NCI-H82 treated with DMSO at 0.1 percent for 48 hours (cell line): ENCODE data around the gene SYTL4.

Experiments
- DNase-seq: peaks from one replicate; lab custom pipeline; 2025; ENCODE audit not compliant: unreplicated experiment; lab: John Stamatoyannopoulos, UW

The SYTL4 gene

DNA sequence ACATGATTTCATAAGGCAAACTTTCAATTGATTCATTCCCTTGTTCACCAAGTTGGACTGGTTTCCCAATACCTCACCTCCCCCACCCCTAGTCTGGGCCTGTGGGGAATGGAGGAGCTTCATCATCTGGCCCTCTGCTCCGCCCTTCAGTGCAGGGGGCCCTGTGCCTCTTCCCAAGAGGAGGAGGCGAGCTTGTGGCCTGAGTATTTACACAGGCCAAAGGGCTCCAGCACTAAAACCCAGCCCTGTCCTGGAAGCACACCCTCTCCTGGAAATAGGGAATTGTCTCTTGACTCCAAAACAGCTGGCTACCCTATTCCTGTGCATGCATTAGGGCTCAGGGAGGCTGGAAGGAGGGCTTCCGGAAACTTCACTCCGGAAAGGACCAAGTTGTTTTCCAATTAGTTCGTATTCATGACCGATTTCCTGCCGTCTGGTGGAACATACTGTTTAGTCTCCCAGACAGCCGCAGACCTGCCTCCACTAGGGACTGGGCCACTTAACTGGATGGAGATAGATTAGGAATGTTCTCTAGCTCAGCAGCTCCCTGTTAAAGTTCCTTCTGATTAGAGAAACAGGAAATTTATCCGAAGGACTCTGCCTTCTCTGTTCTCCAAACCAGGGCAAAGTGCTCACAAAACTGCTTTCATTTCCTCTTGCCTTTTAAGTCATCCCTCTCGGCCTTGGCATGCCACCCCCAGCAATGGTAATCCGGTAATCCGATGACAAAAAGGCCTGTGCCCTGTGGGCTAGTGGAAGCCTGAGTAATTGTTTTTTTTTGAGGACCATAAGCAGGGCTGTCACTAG, 82.2 kb downstream of the SYTL4 start:
- DNase-seq, result peak; percentile 34

DNA sequence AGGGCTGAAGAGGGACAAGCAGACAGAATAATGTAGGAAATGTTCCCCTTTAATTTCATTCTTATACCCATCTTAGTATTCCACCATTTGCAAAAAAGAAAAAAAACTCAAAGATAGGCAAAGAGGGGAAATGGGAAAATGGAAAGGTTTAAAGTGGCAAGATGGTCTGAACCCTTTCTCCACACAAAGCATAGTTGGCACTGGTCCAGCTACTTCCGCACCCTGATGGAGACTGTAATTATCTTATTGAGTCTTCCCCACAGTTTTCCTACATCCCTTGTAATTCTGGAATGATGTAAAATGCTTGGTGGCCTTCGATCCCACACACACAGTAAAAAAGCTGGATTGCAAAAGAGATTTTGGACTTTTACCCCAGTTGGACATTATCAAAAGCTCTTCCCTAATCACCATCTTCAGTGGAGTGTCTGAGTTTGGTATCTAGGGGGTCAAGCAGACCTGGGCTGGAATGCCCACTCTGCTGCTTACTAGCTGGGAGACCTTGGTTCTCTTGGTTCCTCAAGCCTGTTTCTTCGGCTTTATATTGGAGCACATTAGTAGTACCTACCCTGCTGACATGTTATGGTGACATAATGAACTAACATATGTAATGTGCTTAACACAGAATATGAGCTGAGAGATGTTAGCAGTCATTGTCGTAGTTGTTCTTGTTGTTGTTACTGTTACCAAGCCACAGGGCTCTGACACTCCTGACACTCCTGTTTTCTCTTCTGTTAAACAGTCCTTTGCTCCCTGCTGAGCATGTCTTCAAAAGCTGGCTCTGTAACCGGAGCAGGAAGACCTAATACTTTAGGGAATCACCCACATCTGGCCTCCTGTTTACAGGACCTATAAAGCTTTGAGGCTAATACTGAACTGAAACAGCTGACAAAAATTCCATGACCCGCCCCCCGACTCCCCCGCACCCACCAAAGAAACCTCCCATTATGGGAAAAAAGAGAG, 83.2 kb downstream of the SYTL4 start:
- peak; percentile 27 for DNase-seq

- no peak for DNase-seq
These were observed 84.2 kb downstream of the SYTL4 start for GRCh38 chrX:100647739-100648138.

- DNase-seq, result no peak
These were observed 84.8 kb downstream of the SYTL4 start for GRCh38 chrX:100647095-100647494.

DNA sequence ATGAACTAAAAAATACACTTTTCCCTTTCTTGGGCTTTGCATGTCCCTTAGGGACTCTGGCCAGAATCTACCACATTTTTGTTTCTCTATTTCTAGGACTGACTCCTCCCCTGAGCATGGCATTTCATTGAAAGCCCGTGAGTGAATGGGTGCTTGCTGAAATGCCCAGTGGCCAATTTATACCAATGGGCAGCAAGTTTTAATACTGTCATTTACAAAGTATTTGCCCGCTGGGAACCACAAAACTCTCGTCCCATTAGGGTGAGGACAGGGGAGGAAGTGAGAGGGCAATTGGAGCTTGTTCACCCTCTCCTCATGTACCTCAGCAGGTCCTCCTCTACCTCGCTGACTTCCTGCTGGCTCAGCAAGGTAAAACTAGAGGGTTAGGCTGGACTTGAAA, 86.8 kb downstream of the SYTL4 start:
- DNase-seq, result no peak

DNA sequence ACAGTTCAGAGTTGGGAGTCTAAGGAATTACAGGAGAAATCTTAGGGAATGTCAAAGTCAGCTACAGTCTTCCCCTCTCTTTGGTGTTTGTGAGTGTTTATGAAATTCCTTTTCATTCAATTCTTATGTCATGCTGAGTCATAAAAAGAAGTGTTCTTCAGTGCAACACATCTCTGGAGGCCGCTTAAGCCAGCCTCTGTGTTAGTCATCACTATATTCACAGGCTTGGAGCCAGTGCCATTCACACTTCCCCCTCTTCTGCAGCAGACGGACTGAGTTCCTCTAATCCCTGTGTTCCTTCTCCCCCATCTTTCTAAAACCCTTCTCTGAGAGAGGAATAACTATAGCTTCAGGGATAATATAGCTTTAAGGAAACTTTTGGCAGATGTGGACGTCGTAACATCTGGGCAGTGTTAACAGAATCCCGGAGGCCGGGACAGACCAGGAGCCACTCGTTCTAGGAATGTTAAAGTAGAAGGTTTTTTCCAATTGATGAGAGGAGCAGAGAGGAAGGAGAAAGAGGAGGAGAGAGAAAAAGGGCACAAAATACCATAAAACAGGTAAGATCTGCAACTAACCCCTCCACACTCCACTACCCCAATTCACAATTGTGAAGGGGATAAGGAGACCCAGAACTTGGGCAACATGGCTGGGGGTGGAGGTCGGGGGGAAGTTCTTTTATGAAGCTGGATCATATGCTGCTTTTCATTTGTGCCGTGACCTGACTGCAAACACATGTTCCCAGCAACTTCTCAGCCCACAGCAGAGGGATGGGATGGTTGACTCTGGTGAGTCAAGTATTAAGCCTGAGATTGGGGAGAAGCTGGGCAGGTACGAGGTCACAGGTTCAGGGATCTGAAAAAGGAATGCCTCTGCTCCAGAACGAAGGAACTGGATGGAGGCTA, 87.7 kb downstream of the SYTL4 start, which contains the start of gene SRPX2:
TSS of gene SRPX2 (plus strand) at position 244 of the 905 bp plus-strand sequence. CDS start 2,124 bp downstream, outside the sequence.
- DNase-seq, result no peak

DNA sequence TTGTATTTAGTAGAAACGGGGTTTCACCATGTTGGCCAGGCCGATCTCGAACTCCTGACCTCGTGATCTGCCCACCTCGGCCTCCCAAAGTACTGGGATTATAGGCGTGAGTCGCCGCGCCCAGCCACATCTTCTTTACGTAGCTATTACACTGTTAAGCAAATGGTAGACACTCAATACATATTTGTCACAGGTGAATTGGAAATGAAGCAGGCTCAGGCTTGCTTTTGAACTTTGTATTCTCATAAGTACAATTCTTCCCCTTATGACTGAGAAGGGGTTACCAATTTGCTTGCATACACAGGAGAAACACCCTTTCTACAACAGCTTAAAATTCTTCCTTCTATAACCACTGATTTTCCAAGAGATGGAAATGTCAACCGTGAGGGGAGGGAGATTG, 88.7 kb downstream of the SYTL4 start:
- no peak for DNase-seq

DNA sequence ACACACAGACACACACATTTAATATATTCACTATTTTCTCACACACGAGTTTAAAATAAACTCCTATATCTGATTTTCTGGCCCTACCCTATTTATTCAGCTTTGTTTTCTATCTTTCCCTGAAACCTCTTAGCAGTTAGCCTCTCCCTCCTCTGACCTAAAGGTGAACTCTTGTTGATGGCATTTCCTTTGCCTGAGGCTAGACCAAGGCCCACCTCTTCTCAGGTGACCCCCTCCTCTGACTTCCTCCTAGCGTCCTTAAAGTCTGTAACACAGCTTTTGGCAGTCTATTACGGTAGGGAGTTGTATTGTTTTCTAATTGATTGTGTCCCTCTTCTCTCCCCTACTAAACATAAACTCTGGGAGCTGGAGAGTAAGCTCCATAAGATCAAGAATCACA, 89.6 kb downstream of the SYTL4 start:
- DNase-seq, result no peak

DNA sequence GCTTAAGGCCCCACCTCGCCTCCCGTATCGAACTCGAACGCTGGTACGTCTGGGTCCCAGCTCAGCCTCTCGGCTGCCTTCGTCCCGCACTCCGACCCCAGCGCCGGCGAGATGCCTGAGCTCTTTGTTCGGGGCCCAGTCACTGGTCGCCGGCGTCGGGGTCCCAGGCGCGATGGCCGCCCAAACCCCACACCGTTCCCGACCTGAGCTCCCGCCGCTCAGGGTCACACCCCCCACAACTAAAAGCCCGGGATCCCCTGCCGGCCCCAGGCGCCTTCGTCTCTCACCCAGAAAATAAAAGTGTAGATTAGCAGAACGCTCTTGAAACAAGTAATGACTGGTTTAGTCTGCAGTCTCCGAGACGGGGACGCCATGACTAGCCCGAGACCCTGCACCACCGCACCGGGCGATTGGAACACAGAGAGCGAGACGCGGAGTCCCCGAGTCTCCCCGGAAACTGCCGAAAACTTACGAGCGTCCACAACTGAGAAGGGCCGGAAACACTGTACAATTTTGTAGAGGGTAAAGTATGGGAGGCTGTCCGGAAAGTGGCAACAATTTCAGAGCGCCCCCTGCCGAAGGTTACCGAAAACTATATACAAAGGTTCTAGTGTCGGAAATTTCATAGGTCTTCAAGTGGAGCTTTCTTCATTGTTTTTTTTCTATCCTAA, 95.5 kb downstream of the SYTL4 start, which contains the start of gene TSPAN6:
TSS of gene TSPAN6 (minus strand) at position 486 of the 671 bp plus-strand sequence. CDS start at position 374, 112 bp downstream.
- peak; percentile 83 for DNase-seq

GRCh38 chrX:100635989-100636320, 96.0 kb downstream of the SYTL4 start:
- no peak for DNase-seq

- no peak for DNase-seq
These were observed 96.9 kb downstream of the SYTL4 start for GRCh38 chrX:100635040-100635439.

- DNase-seq, result no peak
These were observed 105.9 kb downstream of the SYTL4 start for GRCh38 chrX:100625985-100626491.
